ENCODE measurements around the gene SLC35B2. TPM values are rescaled to one million over a fixed set of nuclear protein-coding genes. Genes with fewer than 3 reads are reported as not detected.

Gene SLC35B2
- total RNA-seq, 8 experiments from 2014 or later = 14.4 to 53.7 (median 41.0) TPM

- no peak overlapping the region for H3K4me3 ChIP-seq
- no peak overlapping the region for H3K27ac ChIP-seq
- no peak for ATAC-seq (replicated peaks in 6 of 8)
- in situ Hi-C loops (cut with MboI; ENCODE audit: low pct_unique_long_range_greater_than_20kb in 2 of 9, low sequenced_read_pairs in 9 of 9, unreplicated experiment in 9 of 9) = no loop called here
- 13 to 90% (median 80%) methylated on average over 1 to 11 of the region's 16 CpGs; no CpG with 5 or more reads in 4 of the 10 experiments for WGBS, 10 experiments
- H3K4me1 ChIP-seq (replicated peaks in 1 of 2) = peaks cover 22 to 42% of the 10 kb centered on the region in 2 donors
Observed at GRCh38 chr6:44217332-44218143, 39.8 kb downstream of the SLC35B2 start.

- Histone ChIP-seq H3K4me1 (replicated peaks in 1 of 2) (peaks cover 19 to 35% of the 10 kb centered on the region in 2 donors), H3K4me3 (no peak within 1 kb of the TSS), H3K27ac (peak within 1 kb of the TSS in 1 of 2 donors; percentile 13)
- 0 to 80% (median 3%) methylated on average over 1 to 6 of the region's 7 CpGs; no CpG with 5 or more reads in 1 of the 10 experiments for WGBS, 10 experiments
- peak in 2 of 8 experiments; percentile 4 to 5 for ATAC-seq (replicated peaks in 6 of 8)
- in situ Hi-C loops (cut with MboI; ENCODE audit: low pct_unique_long_range_greater_than_20kb in 2 of 9, low sequenced_read_pairs in 9 of 9, unreplicated experiment in 9 of 9) = no loop called here
Observed at GRCh38 chr6:44216677-44217331, 40.5 kb downstream of the SLC35B2 start, which contains the start of gene MYMX. Gene MYMX, plus strand, starts transcription at chr6:44216926. Its CDS starts 546 bp downstream, at chr6:44217472.

- WGBS, 10 experiments = 52 to 100% (median 82%) methylated on average over 1 to 5 of the region's 6 CpGs; no CpG with 5 or more reads in 4 of the 10 experiments
- no peak for ATAC-seq (replicated peaks in 6 of 8)
- in situ Hi-C loops (cut with MboI; ENCODE audit: low pct_unique_long_range_greater_than_20kb in 2 of 9, low sequenced_read_pairs in 9 of 9, unreplicated experiment in 9 of 9) = no loop called here
- no peak overlapping the region for H3K4me3 ChIP-seq
- no peak overlapping the region for H3K27ac ChIP-seq
- H3K4me1 ChIP-seq (replicated peaks in 1 of 2) = peaks cover 13 to 27% of the 10 kb centered on the region in 2 donors
Observed at GRCh38 chr6:44214307-44214706, 43.0 kb downstream of the SLC35B2 start.

GRCh38 chr6:44211284-44211683, 46.0 kb downstream of the SLC35B2 start:
- WGBS, 10 experiments = 29 to 91% (median 74%) methylated on average over 1 to 3 of the region's 3 CpGs
- H3K4me3 ChIP-seq = no peak overlapping the region
- H3K27ac ChIP-seq = no peak overlapping the region
- H3K4me1 ChIP-seq (replicated peaks in 1 of 2) = peaks cover 5 to 10% of the 10 kb centered on the region in 2 donors
- in situ Hi-C loops (cut with MboI; ENCODE audit: low pct_unique_long_range_greater_than_20kb in 2 of 9, low sequenced_read_pairs in 9 of 9, unreplicated experiment in 9 of 9) = no loop called here
- no peak for ATAC-seq (replicated peaks in 6 of 8)

- no peak overlapping the region for H3K4me3 ChIP-seq
Observed at GRCh38 chr6:44207966-44208365, 49.4 kb downstream of the SLC35B2 start.

More at GRCh38 chr6:44207966-44208365, 49.4 kb downstream of the SLC35B2 start:
- no peak overlapping the region for H3K27ac ChIP-seq
- ATAC-seq (replicated peaks in 6 of 8) = no peak
- in situ Hi-C loops (cut with MboI; ENCODE audit: low pct_unique_long_range_greater_than_20kb in 2 of 9, low sequenced_read_pairs in 9 of 9, unreplicated experiment in 9 of 9) = no loop called here
- H3K4me1 ChIP-seq (replicated peaks in 1 of 2) = peaks cover 5 to 9% of the 10 kb centered on the region in 2 donors
- WGBS, 10 experiments = 0 to 97% (median 87%) methylated on average over 1 to 6 of the region's 6 CpGs; no CpG with 5 or more reads in 1 of the 10 experiments

Other genes with a start within 250 kb of the SLC35B2 start
- 10 to 100 TPM; 34.3 to 82.4 (median 56.0) TPM for gene MRPL14, start 130.1 kb downstream of the SLC35B2 start, total RNA-seq
- 10 to 100 TPM; 29.1 to 51.4 (median 38.5) TPM for gene TMEM63B, start 130.0 kb downstream of the SLC35B2 start, total RNA-seq
- gene CAPN11, start 98.7 kb downstream of the SLC35B2 start, total RNA-seq = under 1 TPM in 3 of 8 experiments, not detected in 5; 0.13 to 0.71 (median 0.20) TPM
- gene MYMX, start 40.6 kb downstream of the SLC35B2 start, total RNA-seq = under 1 TPM in 2 of 8 experiments, not detected in 6; 0.27 to 0.38 TPM
- 10 to 100 TPM in 7 of 8 experiments, 1 to 10 TPM in 1; 3.8 to 58.8 (median 24.4) TPM for gene SLC29A1, start 33.9 kb downstream of the SLC35B2 start, total RNA-seq
- gene HSP90AB1, start 10.4 kb downstream of the SLC35B2 start, total RNA-seq = 1,000 to 10,000 TPM in 1 of 8 experiments, 100 to 1,000 TPM in 7; 588 to 1,345 (median 878) TPM
- gene NFKBIE, start 8.0 kb upstream of the SLC35B2 start, total RNA-seq = 10 to 100 TPM in 1 of 8 experiments, 1 to 10 TPM in 7; 5.0 to 10.6 (median 8.0) TPM
- 10 to 100 TPM in 5 of 8 experiments, 1 to 10 TPM in 1, under 1 TPM in 2; 0.41 to 21.4 (median 14.3) TPM for gene TMEM151B, start 12.9 kb upstream of the SLC35B2 start, total RNA-seq
- 10 to 100 TPM in 6 of 8 experiments, 1 to 10 TPM in 2; 6.5 to 19.5 (median 11.5) TPM for gene AARS2, start 55.8 kb upstream of the SLC35B2 start, total RNA-seq
- gene SPATS1, start 85.1 kb upstream of the SLC35B2 start, total RNA-seq = not detected
- gene CDC5L, start 130.2 kb upstream of the SLC35B2 start, total RNA-seq = 10 to 100 TPM; 15.4 to 39.9 (median 27.6) TPM